ENCODE data around the gene SULT1A2.
"Not testable (repeated sequence)": the region's sequence is repeated elsewhere in the genome, so short reads cannot be mapped to it uniquely, and the experiment has no call there.

SULT1A2 gene

GRCh38 chr16:28608867-28609596 lies 12.2 kb upstream of the SULT1A2 start:
- DNase-seq, result not testable (repeated sequence)

DNA sequence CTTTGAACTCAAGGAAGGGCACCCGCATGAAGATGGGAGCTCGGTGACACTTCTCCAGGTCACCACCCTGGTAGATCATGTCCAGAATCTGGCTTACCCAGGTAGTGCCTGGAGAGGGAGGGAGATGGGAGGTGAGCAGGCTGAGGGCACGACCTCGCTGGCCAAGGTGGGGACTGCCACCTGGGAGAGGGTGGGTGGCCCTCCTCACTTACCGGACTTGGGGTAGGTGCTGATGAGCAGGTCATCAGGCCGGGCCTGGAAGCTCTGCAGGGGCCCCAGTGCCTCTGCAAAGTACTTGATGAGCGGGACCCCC lies 11.6 kb upstream of the SULT1A2 start:
- not testable (repeated sequence) for DNase-seq

DNA sequence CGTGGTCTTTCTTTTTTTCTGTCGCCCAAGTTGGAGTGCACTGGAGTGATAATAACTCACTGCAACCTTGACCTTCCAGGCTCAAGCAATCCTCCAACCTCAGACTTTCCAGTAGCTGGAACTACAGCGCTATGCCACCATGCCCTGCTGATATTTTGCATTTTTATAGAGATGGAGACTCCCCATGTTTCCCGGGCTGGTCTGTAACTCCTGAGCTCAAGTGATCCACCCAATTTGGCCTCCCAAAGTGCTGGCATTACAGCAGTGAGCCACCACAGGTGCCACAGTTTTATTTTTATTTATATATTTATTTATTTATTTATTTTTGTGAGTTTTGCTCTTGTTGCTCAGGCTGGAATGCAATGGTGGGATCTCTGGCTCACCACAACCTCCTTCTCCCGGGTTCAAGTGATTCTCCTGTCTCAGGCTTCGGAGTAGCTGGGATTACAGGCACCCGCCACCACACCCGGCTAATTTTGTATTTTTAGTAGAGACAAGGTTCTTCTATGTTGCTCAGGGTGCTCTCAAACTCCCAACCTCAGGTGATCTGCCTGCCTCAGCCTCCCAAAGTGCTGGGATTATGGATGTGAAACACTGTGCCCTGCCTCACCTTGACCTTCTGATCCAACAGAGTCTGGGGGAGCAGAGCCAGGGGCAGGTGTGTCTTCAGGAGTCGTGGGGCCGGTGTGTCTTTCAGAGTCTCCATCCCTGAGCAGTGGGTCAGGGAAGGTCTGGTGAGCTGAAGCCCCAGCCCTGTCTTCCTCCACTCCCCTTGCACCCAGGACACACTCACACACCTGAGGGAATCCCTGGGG lies 11.0 kb upstream of the SULT1A2 start:
- not testable (repeated sequence) for DNase-seq

GRCh38 chr16:28607116-28607623 lies 10.3 kb upstream of the SULT1A2 start:
- DNase-seq, result no peak

DNA sequence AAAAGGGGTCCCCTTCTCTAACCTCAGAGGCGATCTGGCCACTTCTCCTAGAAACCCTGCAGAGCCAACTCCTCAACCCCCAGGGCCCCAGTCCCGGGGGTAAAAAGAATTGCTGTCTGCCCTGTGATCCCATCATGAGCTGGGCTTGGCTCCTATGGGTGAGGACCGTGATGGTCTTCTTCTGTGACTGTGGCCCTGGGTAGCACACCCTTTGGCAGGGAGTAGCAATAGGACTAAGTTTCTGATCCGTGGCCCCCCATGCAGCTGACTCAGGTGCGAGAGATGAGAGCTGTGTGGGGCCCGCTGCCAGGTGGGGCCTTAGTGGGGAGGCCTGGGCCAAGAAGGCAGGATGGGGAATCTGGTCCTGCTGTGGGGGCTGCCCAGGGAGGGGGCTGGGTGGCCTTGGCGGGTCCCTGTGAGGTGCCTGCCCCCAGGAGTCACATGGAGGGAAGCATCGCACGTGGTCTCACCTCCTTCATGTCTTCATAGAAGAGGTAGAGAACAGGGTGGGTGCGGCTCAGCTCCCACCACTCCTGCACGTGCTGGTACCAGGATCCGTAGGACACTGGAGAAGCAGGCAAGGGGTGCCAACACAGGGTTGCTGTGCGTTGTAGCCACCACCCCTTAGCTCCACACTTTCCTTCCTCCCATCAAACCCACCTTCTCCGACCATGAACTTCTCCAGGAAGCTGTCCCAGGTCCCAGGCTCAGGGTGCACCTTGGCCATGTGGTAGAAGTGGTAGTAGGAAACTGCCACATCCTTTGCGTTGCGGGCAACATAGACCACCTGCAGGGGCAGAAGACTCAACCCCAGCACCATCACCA lies 9.7 kb upstream of the SULT1A2 start:
- no peak for DNase-seq

GRCh38 chr16:28604186-28604565 lies 7.3 kb upstream of the SULT1A2 start:
- no peak for DNase-seq

GRCh38 chr16:28603381-28604185 lies 6.7 kb upstream of the SULT1A2 start:
- DNase-seq, result no peak

DNA sequence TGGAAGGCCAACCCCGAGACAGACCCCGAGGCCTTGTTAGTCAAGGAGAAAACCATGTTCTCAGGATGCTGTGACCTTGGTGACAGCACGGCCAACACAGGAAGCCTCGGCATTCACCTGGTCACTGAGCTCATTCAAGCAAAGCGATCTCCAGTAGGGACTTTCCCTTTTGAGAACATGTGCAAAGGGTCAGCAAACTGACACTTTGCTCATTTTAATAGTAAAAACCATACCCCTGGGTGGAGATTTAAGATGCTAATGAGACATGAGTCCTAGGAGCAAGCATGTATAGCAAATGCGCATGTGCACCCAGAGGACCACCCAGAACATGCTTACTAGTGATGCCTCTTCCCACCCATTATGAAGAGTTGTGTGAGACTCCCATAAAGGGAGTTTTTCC lies 5.7 kb upstream of the SULT1A2 start:
- peak; percentile 2 for DNase-seq

DNA sequence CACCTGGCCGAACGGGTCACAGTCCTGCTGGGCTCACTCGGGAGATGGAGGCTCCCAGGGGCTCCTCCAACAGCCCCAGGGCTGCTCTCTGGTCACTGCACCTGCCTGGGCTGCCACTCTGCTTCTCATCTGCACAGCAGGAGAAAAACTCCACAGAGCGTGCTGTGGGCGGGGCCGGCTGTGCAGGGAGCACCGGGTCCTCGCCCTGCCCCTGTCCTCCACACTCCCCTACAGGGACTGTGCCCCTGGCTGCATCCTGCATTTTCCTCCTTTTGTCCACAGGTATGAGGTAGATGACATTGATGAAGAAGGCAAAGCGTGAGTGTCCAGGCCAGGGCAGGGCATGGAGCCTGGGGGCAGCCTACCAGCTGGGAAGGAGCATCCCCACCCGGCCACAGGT lies 5.2 kb upstream of the SULT1A2 start:
- not testable (repeated sequence) for DNase-seq

- DNase-seq, result not testable (repeated sequence)
Observed at GRCh38 chr16:28601589-28601988, 4.7 kb upstream of the SULT1A2 start.

DNA sequence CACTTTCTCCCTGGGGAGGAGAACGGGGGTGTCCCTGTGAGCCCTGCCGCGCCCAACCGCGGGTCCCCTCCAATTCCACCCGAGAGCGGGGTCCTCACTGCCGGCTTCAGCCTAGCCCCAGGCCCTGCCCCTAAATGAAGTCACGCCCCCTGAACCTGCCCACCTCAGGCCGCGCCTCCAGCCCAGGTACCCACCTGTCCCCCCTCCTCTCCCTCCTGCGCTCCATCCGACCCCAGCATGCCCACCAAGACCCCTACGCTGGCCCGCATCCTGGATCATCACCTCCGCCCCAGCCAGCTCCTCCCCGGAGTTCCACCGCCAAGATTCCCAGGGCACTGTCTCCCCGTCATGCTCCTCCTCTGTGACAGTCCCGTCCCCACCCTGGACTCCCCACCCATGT lies 4.1 kb upstream of the SULT1A2 start:
- not testable (repeated sequence) for DNase-seq

- DNase-seq, result not testable (repeated sequence)
Observed at GRCh38 chr16:28599377-28600285, 2.8 kb upstream of the SULT1A2 start.

GRCh38 chr16:28597692-28598261 lies 927 bp upstream of the SULT1A2 start:
- DNase-seq, result no peak

GRCh38 chr16:28596115-28596630 lies 677 bp downstream of the SULT1A2 start:
- DNase-seq, result no peak

DNA sequence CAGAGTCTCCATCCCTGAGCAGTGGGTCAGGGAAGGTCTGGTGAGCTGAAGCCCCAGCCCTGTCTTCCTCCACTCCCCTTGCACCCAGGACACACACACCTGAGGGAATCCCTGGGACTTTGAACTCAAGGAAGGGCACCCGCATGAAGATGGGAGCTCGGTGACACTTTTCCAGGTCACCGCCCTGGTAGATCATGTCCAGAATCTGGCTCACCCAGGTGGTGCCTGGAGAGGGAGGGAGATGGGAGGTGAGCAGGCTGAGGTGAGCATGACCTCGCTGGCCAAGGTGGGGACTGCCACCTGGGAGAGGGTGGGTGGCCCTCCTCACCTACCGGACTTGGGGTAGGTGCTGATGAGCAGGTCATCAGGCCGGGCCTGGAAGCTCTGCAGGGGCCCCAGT lies 1.4 kb downstream of the SULT1A2 start:
- DNase-seq, result not testable (repeated sequence)

GRCh38 chr16:28592979-28593553 lies 3.8 kb downstream of the SULT1A2 start:
- no peak for DNase-seq

- DNase-seq, result no peak
Observed at GRCh38 chr16:28592511-28592910, 4.3 kb downstream of the SULT1A2 start.

DNA sequence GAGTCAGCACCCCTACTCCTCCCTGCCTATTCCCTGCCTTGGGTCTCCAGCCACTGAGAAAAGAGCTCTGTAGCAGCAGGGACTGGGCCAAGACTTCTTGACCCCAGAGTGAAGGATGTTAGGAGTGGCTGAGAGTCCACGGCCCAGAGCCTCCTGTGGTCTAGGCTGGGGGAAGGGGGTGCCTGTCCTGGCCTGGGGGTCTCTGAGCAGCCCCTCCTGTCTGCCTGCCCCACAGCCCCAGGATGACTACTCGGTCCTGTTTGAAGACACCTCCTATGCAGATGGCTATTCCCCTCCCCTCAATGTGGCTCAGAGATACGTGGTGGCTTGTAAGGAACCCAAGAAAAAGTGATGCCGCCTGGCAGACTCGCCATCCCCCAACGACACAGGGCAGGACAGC lies 5.5 kb downstream of the SULT1A2 start:
- DNase-seq, result no peak

- DNase-seq, result no peak
Observed at GRCh38 chr16:28590384-28591340, 6.2 kb downstream of the SULT1A2 start.

Measured in kidney glomerular epithelial cell (primary cell).